GM23248 (cell line): ENCODE measurements around the gene TRAK1.

Source experiments
- EZH2 ChIP-seq: fragments of 200-600 bp; sonication (generic); IDR thresholded peaks from 2 replicates; pipeline ENCODE4 v1.6.1; 2018; ENCODE audit warnings: antibody characterized with exemption, mild to moderate bottlenecking; ENCODE audit not compliant: insufficient read depth, poor library complexity, severe bottlenecking
- EZH2phosphoT487 ChIP-seq: fragments of 200-600 bp; sonication (generic); IDR thresholded peaks from 2 replicates; pipeline ENCODE4 v1.6.1; 2018; ENCODE audit warnings: antibody characterized with exemption, moderate library complexity, mild to moderate bottlenecking, low read depth; ENCODE audit not compliant: insufficient read depth

- no peak for TF ChIP-seq EZH2
- TF ChIP-seq EZH2phosphoT487 = no peak
Measured at GRCh38 chr3:42164656-42165055, 73.5 kb downstream of the TRAK1 start.
